Fibroblast of lung (primary cell): ENCODE results near the gene RPGRIP1. TPM values are rescaled to one million over a fixed set of nuclear protein-coding genes. Genes with fewer than 3 reads are reported as not detected.

Experiments
- DNase-seq, 2 donors: peaks; one replicate each; pipeline versions ENCODE4 v3.0.0 to v3.0.0-alpha.2; 2010; ENCODE audit warnings: low read depth in 2 of 2
- H2AFZ ChIP-seq: 2 replicates; pipeline ENCODE4 v1.5.1; 2012; ENCODE audit warnings: low read length, control low read depth, inconsistent platforms
- H3K27ac ChIP-seq: 2 replicates; pipeline ENCODE4 v1.5.1; 2011; ENCODE audit warnings: low read length, control low read depth; ENCODE audit not compliant: insufficient read depth
- H3K27me3 ChIP-seq: 2 replicates; pipeline ENCODE4 v1.5.1; 2011; ENCODE audit warnings: mild to moderate bottlenecking, low read length; ENCODE audit not compliant: control insufficient read depth, insufficient read depth
- H3K36me3 ChIP-seq: 2 replicates; pipeline ENCODE4 v1.5.1; 2011; ENCODE audit warnings: low read length; ENCODE audit not compliant: control insufficient read depth, insufficient read depth
- H3K4me1 ChIP-seq: 2 replicates; pipeline ENCODE4 v1.5.1; 2011; ENCODE audit warnings: low read length; ENCODE audit not compliant: control insufficient read depth, insufficient read depth; ENCODE audit errors: extremely low read depth
- H3K4me2 ChIP-seq: 2 replicates; pipeline ENCODE4 v1.5.1; 2011; ENCODE audit warnings: low read length, control low read depth; ENCODE audit not compliant: insufficient read depth; ENCODE audit errors: extremely low read depth
- H3K4me3 ChIP-seq, 4 experiments: fragments of 200-600 bp in 1 of 4; sonication (generic) in 1 of 4; replicated peaks in 1 of 4; 2 replicates each; pipeline ENCODE4 v1.5.1; 2011 to 2016; ENCODE audit warnings: low read length in 4 of 4, low read depth in 3 of 4, mild to moderate bottlenecking in 3 of 4, control low read depth in 2 of 4, inconsistent platforms in 1 of 4, mixed read lengths in 1 of 4; ENCODE audit not compliant: insufficient read depth in 1 of 4; ENCODE audit errors: control extremely low read depth in 1 of 4
- H3K79me2 ChIP-seq: 2 replicates; pipeline ENCODE4 v1.5.1; 2012; ENCODE audit warnings: mild to moderate bottlenecking, low read length, inconsistent platforms; ENCODE audit not compliant: control insufficient read depth, insufficient read depth
- H3K9ac ChIP-seq: 2 replicates; pipeline ENCODE4 v1.5.1; 2011; ENCODE audit warnings: mild to moderate bottlenecking, low read length, control low read depth; ENCODE audit not compliant: insufficient read depth
- H3K9me3 ChIP-seq: 2 replicates; pipeline ENCODE4 v1.5.1; 2012; ENCODE audit warnings: low read depth, low read length; ENCODE audit not compliant: control insufficient read depth, insufficient read depth
- H4K20me1 ChIP-seq: 2 replicates; pipeline ENCODE4 v1.5.1; 2011; ENCODE audit warnings: low read length; ENCODE audit not compliant: control insufficient read depth, insufficient read depth; ENCODE audit errors: extremely low read depth
- EZH2 ChIP-seq: IDR thresholded peaks from 2 replicates; pipeline ENCODE4 v1.5.1; 2012; ENCODE audit warnings: low read length, control low read depth, mild to moderate bottlenecking; ENCODE audit errors: missing control alignments
- polyA plus RNA-seq, 2 donors: library from polyadenylated mRNA; depleted of rRNA in 1 of 2; stranded (reverse) in 1 of 2; unstranded in 1 of 2; fragments of >200 nt; gene quantifications; 2 replicates each; pipeline ENCODE4 v1.2.1, GENCODE V29; 2011 to 2012; ENCODE audit warnings: missing spikeins in 1 of 2
- total RNA-seq: library from RNA; depleted of rRNA; stranded (reverse); fragments of >200 nt; gene quantifications from 2 replicates; pipeline ENCODE4 v1.2.1, GENCODE V29; 2014
- TF ChIP-seq, protein P1 (sequence below), 2 donors: IDR thresholded peaks in 1 of 2; conservative IDR thresholded peaks in 1 of 2; 1 replicate in 1 of 2; 2 replicates in 1 of 2; pipeline ENCODE4 v1.5.1; 2011 to 2012; ENCODE audit warnings: low read length in 2 of 2, control low read depth in 1 of 2, inconsistent platforms in 1 of 2, low read depth in 1 of 2, mild to moderate bottlenecking in 1 of 2

Gene RPGRIP1
- total and polyA plus RNA-seq, 2 donors (not counting 1 experiment from before 2014, with no cell fraction given) = under 0.01 to 0.32 TPM

DNA sequence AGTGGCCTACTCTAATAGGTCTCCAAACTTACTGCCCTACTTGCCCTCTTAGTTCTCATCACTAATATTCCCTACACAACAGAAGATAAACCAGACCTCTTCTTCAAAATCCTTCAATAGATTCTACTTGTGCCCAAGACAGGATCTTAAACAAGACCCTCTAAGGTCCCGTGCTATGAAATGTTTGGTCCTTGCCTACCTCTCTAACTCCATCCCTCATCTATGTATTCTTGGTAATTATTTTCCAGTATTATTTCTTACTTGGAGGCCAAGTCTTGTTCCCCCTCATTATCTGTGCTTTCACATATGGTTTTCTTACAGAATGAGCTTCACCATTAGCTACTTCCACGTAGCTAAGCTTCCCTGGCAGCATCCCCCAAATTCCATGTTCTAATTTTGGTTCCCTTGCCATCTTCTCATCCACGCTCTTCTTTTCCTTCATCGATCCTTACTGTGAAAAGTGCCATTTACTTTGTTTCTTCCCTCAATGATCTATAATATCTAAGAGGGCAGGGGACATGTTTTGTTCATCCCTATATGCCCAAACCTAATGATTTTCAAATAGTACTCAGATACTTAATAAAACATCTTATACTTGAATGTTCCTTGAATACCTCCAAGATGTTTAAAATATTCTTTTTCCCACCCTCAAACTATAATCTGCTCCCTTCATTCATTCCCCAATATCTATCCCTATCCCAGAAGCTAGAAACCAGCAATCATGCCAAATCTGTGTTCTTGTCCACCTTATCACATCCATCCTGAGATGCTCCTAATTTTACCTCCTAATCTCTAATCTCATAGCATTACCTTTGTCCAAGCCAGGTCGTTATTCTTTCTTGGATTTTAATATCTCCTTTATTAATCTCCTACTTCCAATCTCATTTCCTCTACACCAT lies 20.7 kb upstream of the RPGRIP1 start:
- TF ChIP-seq, protein P1, sequence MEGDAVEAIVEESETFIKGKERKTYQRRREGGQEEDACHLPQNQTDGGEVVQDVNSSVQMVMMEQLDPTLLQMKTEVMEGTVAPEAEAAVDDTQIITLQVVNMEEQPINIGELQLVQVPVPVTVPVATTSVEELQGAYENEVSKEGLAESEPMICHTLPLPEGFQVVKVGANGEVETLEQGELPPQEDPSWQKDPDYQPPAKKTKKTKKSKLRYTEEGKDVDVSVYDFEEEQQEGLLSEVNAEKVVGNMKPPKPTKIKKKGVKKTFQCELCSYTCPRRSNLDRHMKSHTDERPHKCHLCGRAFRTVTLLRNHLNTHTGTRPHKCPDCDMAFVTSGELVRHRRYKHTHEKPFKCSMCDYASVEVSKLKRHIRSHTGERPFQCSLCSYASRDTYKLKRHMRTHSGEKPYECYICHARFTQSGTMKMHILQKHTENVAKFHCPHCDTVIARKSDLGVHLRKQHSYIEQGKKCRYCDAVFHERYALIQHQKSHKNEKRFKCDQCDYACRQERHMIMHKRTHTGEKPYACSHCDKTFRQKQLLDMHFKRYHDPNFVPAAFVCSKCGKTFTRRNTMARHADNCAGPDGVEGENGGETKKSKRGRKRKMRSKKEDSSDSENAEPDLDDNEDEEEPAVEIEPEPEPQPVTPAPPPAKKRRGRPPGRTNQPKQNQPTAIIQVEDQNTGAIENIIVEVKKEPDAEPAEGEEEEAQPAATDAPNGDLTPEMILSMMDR (conservative IDR thresholded peaks at IDR 0.05 in 1 of 2, IDR thresholded peaks at IDR 0.05 in 1 of 2; ENCODE audit: low read depth in 1 of 2, low read length in 2 of 2) = no peak
- no peak for TF ChIP-seq EZH2
- H3K4me1 ChIP-seq = peaks cover 29% of the 10 kb centered on the region
- no peaks in the 10 kb centered on the region for H3K9me3 ChIP-seq
- H3K27ac ChIP-seq = no peak overlapping the region
- H3K4me3 ChIP-seq = no peak overlapping the region
- no peak overlapping the region for H3K9ac ChIP-seq
- H3K27me3 ChIP-seq = no peaks in the 10 kb centered on the region
- peaks cover 17% of the 10 kb centered on the region for H3K36me3 ChIP-seq
- peaks cover 95% of the 10 kb centered on the region for H3K79me2 ChIP-seq
- DNase-seq = no peak
- no peak overlapping the region for H2AFZ ChIP-seq
- H3K4me2 ChIP-seq = no peak overlapping the region
- H4K20me1 ChIP-seq = peaks cover 20% of the 10 kb centered on the region

DNA sequence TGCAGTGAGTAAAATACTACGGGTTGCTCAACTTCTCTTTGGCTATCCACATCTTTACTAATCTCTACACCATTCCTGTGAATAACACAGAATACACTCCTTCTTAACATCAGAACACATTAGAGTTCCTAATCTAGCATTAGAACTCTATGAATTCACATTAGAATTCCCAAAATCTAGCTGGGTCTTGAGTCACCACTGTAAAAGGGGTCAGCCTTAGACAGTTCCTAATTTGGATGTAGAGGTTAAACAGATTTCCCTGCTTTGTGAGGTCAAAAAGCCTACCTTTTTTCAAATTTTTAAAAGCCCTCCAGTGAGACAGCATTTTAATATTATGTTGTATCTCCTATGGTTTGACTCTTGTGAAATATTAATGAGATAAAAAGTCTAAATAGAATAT lies 18.1 kb upstream of the RPGRIP1 start:
- H2AFZ ChIP-seq = no peak overlapping the region
- TF ChIP-seq, protein P1 (conservative IDR thresholded peaks at IDR 0.05 in 1 of 2, IDR thresholded peaks at IDR 0.05 in 1 of 2; ENCODE audit: low read depth in 1 of 2, low read length in 2 of 2) = no peak
- TF ChIP-seq EZH2 = no peak
- peaks cover 13% of the 10 kb centered on the region for H3K36me3 ChIP-seq
- H3K9me3 ChIP-seq = no peaks in the 10 kb centered on the region
- DNase-seq = no peak
- H3K4me2 ChIP-seq = no peak overlapping the region
- H3K27me3 ChIP-seq = no peaks in the 10 kb centered on the region
- H3K79me2 ChIP-seq = peaks cover 93% of the 10 kb centered on the region
- H3K9ac ChIP-seq = no peak overlapping the region
- no peak overlapping the region for H3K4me3 ChIP-seq
- H3K4me1 ChIP-seq = peaks cover 33% of the 10 kb centered on the region
- H4K20me1 ChIP-seq = peaks cover 20% of the 10 kb centered on the region
- no peak overlapping the region for H3K27ac ChIP-seq

DNA sequence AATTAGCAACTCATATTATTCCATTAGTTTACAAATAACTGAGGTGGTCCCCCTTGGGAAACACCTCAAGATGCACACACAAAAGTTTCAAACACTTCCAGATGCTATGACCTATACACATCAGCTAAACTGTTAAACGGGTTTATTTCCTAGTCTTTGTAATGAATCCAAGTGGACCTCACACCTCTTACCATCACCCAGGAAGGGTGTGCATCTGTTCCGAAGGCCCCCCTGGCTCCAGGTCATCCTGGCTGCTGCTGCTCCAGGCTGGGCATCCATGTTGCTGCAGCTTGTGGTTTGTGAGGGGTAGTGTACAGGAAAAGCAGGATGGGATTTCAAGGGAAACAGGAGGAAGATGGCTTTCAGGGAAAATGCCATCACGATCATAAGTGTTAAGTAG lies 17.5 kb upstream of the RPGRIP1 start:
- Histone ChIP-seq H3K36me3 (peaks cover 11% of the 10 kb centered on the region), H3K4me1 (peaks cover 27% of the 10 kb centered on the region), H3K79me2 (peaks cover 93% of the 10 kb centered on the region), H4K20me1 (peaks cover 17% of the 10 kb centered on the region), H2AFZ (no peak overlapping the region), H3K4me2 (peak overlapping the region; percentile 33), H3K27me3 (no peaks in the 10 kb centered on the region), H3K9ac (no peak overlapping the region), H3K27ac (no peak overlapping the region), H3K9me3 (no peaks in the 10 kb centered on the region), H3K4me3 (no peak overlapping the region)
- TF ChIP-seq EZH2 = no peak
- TF ChIP-seq, protein P1 (conservative IDR thresholded peaks at IDR 0.05 in 1 of 2, IDR thresholded peaks at IDR 0.05 in 1 of 2; ENCODE audit: low read depth in 1 of 2, low read length in 2 of 2) = no peak
- DNase-seq = no peak
